ENCODE results near the gene TNFRSF19. TPM values are rescaled to one million over a fixed set of nuclear protein-coding genes. Genes with fewer than 3 reads are reported as not detected.

Gene TNFRSF19
- total RNA-seq, 1 donor from 2014 or later = 19.0 TPM

DNA sequence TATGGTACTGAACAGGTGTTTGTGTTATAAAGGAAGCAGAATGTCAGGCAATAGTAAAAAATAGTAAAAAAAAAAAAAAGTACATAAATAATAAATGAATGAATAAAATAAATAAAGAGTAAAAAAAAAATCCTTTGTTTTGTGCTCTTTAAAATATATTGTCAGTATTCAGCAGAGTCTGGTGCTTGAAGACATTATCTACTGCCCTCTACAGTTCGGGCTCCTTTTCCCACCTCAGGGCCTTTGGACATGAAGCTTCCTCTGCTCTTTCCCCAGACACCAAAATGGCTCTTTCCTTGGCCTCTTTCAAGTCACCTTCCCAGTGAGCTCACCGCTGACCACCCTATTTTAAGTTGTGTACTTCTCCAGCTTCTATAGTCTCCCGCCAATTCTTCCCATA lies 137.5 kb downstream of the TNFRSF19 start:
- Mint-ChIP-seq H3K4me3 (ENCODE audit: low read depth) (no peak overlapping the region), H3K4me1 (ENCODE audit: low read depth) (peaks cover 2% of the 10 kb centered on the region), H3K36me3 (ENCODE audit: insufficient read depth) (no peaks in the 10 kb centered on the region), H3K9me3 (ENCODE audit: low read depth) (peaks cover 6% of the 10 kb centered on the region), H3K27ac (no peak overlapping the region), H3K27me3 (peaks cover 9% of the 10 kb centered on the region)
- DNase-seq (ENCODE audit: low spot score, unreplicated experiment) = no peak
- TF ChIP-seq, protein P1, sequence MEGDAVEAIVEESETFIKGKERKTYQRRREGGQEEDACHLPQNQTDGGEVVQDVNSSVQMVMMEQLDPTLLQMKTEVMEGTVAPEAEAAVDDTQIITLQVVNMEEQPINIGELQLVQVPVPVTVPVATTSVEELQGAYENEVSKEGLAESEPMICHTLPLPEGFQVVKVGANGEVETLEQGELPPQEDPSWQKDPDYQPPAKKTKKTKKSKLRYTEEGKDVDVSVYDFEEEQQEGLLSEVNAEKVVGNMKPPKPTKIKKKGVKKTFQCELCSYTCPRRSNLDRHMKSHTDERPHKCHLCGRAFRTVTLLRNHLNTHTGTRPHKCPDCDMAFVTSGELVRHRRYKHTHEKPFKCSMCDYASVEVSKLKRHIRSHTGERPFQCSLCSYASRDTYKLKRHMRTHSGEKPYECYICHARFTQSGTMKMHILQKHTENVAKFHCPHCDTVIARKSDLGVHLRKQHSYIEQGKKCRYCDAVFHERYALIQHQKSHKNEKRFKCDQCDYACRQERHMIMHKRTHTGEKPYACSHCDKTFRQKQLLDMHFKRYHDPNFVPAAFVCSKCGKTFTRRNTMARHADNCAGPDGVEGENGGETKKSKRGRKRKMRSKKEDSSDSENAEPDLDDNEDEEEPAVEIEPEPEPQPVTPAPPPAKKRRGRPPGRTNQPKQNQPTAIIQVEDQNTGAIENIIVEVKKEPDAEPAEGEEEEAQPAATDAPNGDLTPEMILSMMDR (IDR thresholded peaks at IDR 0.05; ENCODE audit: unreplicated experiment) = no peak

GRCh38 chr13:23709536-23709935 lies 139.3 kb downstream of the TNFRSF19 start:
- DNase-seq (ENCODE audit: low spot score, unreplicated experiment) = no peak
- Mint-ChIP-seq H3K27me3 (peaks cover 10% of the 10 kb centered on the region), H3K4me1 (ENCODE audit: low read depth) (peaks cover 2% of the 10 kb centered on the region), H3K9me3 (ENCODE audit: low read depth) (peaks cover 14% of the 10 kb centered on the region), H3K4me3 (ENCODE audit: low read depth) (no peak overlapping the region), H3K36me3 (ENCODE audit: insufficient read depth) (no peaks in the 10 kb centered on the region), H3K27ac (no peak overlapping the region)
- TF ChIP-seq, protein P1 (IDR thresholded peaks at IDR 0.05; ENCODE audit: unreplicated experiment) = no peak

- peaks cover under 1% of the 10 kb centered on the region for H3K4me1 Mint-ChIP-seq (ENCODE audit: low read depth)
- TF ChIP-seq, protein P1 (IDR thresholded peaks at IDR 0.05; ENCODE audit: unreplicated experiment) = no peak
- peaks cover 5% of the 10 kb centered on the region for H3K27me3 Mint-ChIP-seq
- DNase-seq (ENCODE audit: low spot score, unreplicated experiment) = no peak
- no peak overlapping the region for H3K27ac Mint-ChIP-seq
- no peaks in the 10 kb centered on the region for H3K36me3 Mint-ChIP-seq (ENCODE audit: insufficient read depth)
- no peak overlapping the region for H3K4me3 Mint-ChIP-seq (ENCODE audit: low read depth)
- H3K9me3 Mint-ChIP-seq (ENCODE audit: low read depth) = peaks cover 14% of the 10 kb centered on the region
These were observed 140.2 kb downstream of the TNFRSF19 start for GRCh38 chr13:23710366-23710765.

DNA sequence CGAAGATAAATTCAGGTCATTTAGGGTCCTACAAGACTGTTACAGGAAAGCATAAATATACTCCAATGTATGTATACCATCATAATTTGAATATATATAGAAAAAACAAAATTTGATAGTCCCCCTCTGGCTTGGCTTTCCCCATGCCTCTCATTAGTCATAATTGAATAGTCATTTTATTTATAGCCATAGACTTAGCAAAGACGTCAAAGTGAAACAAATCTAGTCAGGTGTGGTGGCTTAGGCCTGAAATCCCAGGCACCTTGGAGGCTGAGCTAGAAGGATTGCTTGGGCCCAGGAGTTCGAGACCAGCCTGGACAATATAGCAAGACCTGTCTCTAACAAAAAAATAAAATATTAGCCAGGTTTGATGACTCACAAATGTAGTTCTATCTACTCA lies 141.1 kb downstream of the TNFRSF19 start:
- no peak overlapping the region for H3K4me3 Mint-ChIP-seq (ENCODE audit: low read depth)
- DNase-seq (ENCODE audit: low spot score, unreplicated experiment) = no peak
- peaks cover 14% of the 10 kb centered on the region for H3K9me3 Mint-ChIP-seq (ENCODE audit: low read depth)
- H3K4me1 Mint-ChIP-seq (ENCODE audit: low read depth) = no peaks in the 10 kb centered on the region
- TF ChIP-seq, protein P1 (IDR thresholded peaks at IDR 0.05; ENCODE audit: unreplicated experiment) = no peak
- no peaks in the 10 kb centered on the region for H3K36me3 Mint-ChIP-seq (ENCODE audit: insufficient read depth)
- H3K27me3 Mint-ChIP-seq = peaks cover 4% of the 10 kb centered on the region
- no peak overlapping the region for H3K27ac Mint-ChIP-seq

DNA sequence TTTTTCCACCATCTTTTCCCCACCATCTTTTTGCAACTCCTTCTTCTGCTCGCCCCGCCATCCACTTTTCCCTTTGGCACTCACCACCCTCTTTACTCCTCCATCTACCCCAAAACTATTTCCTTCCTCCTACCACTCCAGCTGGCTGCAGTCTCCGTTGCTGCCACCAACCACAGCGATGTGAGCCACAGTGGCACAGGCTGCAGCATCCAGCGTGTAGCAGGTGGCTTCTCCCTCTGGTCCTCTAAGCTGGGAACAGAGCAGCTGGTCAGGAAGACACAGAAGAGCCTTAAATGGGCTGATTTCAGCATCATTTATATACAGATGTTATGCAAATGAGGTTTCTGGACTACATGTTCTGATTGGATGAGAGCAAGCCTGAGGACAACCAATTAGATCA lies 144.5 kb downstream of the TNFRSF19 start:
- no peak overlapping the region for H3K27ac Mint-ChIP-seq
- TF ChIP-seq, protein P1 (IDR thresholded peaks at IDR 0.05; ENCODE audit: unreplicated experiment) = no peak
- H3K4me3 Mint-ChIP-seq (ENCODE audit: low read depth) = no peak overlapping the region
- no peaks in the 10 kb centered on the region for H3K4me1 Mint-ChIP-seq (ENCODE audit: low read depth)
- no peak for DNase-seq (ENCODE audit: low spot score, unreplicated experiment)
- no peaks in the 10 kb centered on the region for H3K36me3 Mint-ChIP-seq (ENCODE audit: insufficient read depth)
- peaks cover 14% of the 10 kb centered on the region for H3K9me3 Mint-ChIP-seq (ENCODE audit: low read depth)
- H3K27me3 Mint-ChIP-seq = peaks cover 19% of the 10 kb centered on the region

Measured in progenitor cell of endocrine pancreas (in vitro differentiated cells).